ENCODE results near the gene PRKAR1B. TPM values are rescaled to one million over a fixed set of nuclear protein-coding genes. Genes with fewer than 3 reads are reported as not detected.

The PRKAR1B gene
- total RNA-seq, 1 experiment from 2014 or later = 43.3 TPM

GRCh38 chr7:767580-767940 lies 40.5 kb upstream of the PRKAR1B start:
- no peaks in the 10 kb centered on the region; a peak in 1 of 5 replicates for H3K9me3 Mint-ChIP-seq
- peak overlapping the region in 2 of 3 experiments; percentile 47 to 58; a peak in 2 of 7 replicates for H3K27ac Mint-ChIP-seq
- Histone ChIP-seq H2AK5ac (ENCODE audit: insufficient read length, low read length) (no peak overlapping the region), H2BK5ac (ENCODE audit: insufficient read length, low read length) (no peak overlapping the region), H2AFZ (ENCODE audit: low read length) (no peak overlapping the region), H2BK120ac (ENCODE audit: low read depth, low read length, poor library complexity, severe bottlenecking) (no peak overlapping the region), H3K23ac (ENCODE audit: insufficient read length, low read depth, low read length) (no peak overlapping the region), H3K4me1 (ENCODE audit: insufficient read depth, low read length) (no peaks in the 10 kb centered on the region), H3K23me2 (ENCODE audit: insufficient read length, low read depth, low read length, poor library complexity, severe bottlenecking) (no peaks in the 10 kb centered on the region), H2BK20ac (ENCODE audit: low read depth, low read length, poor library complexity, severe bottlenecking) (no peak overlapping the region), H3K27ac (ENCODE audit: insufficient read length, low read depth, low read length) (no peak overlapping the region), H3K4ac (ENCODE audit: low read depth, low read length) (no peak overlapping the region), H2BK12ac (ENCODE audit: insufficient read length, low read depth, low read length) (no peak overlapping the region), H3T11ph (ENCODE audit: low read length) (no peak overlapping the region), H4K8ac (replicated peaks; ENCODE audit: insufficient read length, low read depth, low read length) (no peak overlapping the region), H3K14ac (ENCODE audit: insufficient read depth, low read length) (no peak overlapping the region), H4K20me1 (ENCODE audit: control insufficient read depth, insufficient read depth, insufficient read length) (no peaks in the 10 kb centered on the region), H3K79me1 (ENCODE audit: insufficient read depth, low read depth, low read length, poor library complexity, severe bottlenecking) (no peaks in the 10 kb centered on the region), H3K56ac (ENCODE audit: insufficient read length, low read depth, low read length) (no peak overlapping the region), H4K5ac (ENCODE audit: insufficient read length, low read depth, low read length) (no peak overlapping the region), H2BK15ac (ENCODE audit: low read depth, low read length) (no peak overlapping the region), H3K9me3 (ENCODE audit: control insufficient read depth, low read depth, low read length) (no peaks in the 10 kb centered on the region), H3K9ac (ENCODE audit: extremely low read depth, insufficient read length, low read length) (no peak overlapping the region), H3K27me3 (ENCODE audit: insufficient read depth, low read length) (no peaks in the 10 kb centered on the region), H3K4me2 (ENCODE audit: insufficient read depth, insufficient read length, low read length) (no peak overlapping the region), H3K18ac (ENCODE audit: insufficient read length, low read depth, low read length) (no peak overlapping the region), H4K91ac (ENCODE audit: insufficient read length, low read depth, low read length) (no peak overlapping the region), H3K79me2 (ENCODE audit: insufficient read depth, low read length) (no peaks in the 10 kb centered on the region)
- H3K36me3 Mint-ChIP-seq (ENCODE audit: insufficient read depth in 1 of 3, low read depth in 3 of 3) = peaks cover 25 to 52% (median 40%) of the 10 kb centered on the region in 3 experiments
- no peaks in the 10 kb centered on the region for H3K4me1 Mint-ChIP-seq
- no peak for DNase-seq
- H3K4me3 Mint-ChIP-seq = peak overlapping the region in 1 of 2 experiments; percentile 37; a peak in 1 of 5 replicates
- no peaks in the 10 kb centered on the region for H3K27me3 Mint-ChIP-seq (ENCODE audit: low read depth)
- no peak for TF ChIP-seq CTCF (conservative IDR thresholded peaks at IDR 0.05)
- no CpG with 5 or more reads among the region's 21 CpGs for WGBS (ENCODE audit: extremely low coverage, insufficient read length, low lambda C conversion rate)
